KMS-11 (cell line): ENCODE results near the gene UNC93B1.

Experiments used
- H2AFZ ChIP-seq: fragments of 200-600 bp; sonication (generic); 2 replicates; pipeline ENCODE4 v1.6.1; 2016; ENCODE audit warnings: antibody characterized with exemption, mixed run types, low read depth
- H3K27ac ChIP-seq: fragments of 200-600 bp; sonication (generic); 2 replicates; pipeline ENCODE4 v1.6.1; 2016; ENCODE audit warnings: mild to moderate bottlenecking, mixed run types
- H3K27me3 ChIP-seq: fragments of 200-600 bp; sonication (generic); 2 replicates; pipeline ENCODE4 v1.6.1; 2017; ENCODE audit warnings: mild to moderate bottlenecking, low read depth, mixed run types, moderate library complexity; ENCODE audit not compliant: insufficient read depth
- H3K36me3 ChIP-seq: fragments of 200-600 bp; sonication (generic); 2 replicates; pipeline ENCODE4 v1.6.1; 2017; ENCODE audit warnings: mild to moderate bottlenecking, mixed run types; ENCODE audit not compliant: insufficient read depth
- H3K4me1 ChIP-seq: fragments of 200-600 bp; sonication (generic); 2 replicates; pipeline ENCODE4 v1.6.1; 2016; ENCODE audit warnings: mild to moderate bottlenecking, low read depth, mixed run types; ENCODE audit not compliant: poor library complexity, severe bottlenecking
- H3K4me2 ChIP-seq: fragments of 200-600 bp; sonication (generic); 2 replicates; pipeline ENCODE4 v1.7.0; 2016; ENCODE audit warnings: mild to moderate bottlenecking, mixed run types
- H3K4me3 ChIP-seq: fragments of 200-600 bp; sonication (generic); IDR thresholded peaks from 2 replicates; pipeline ENCODE4 v1.6.1; 2017; ENCODE audit warnings: low read depth, low read length, mixed read lengths; ENCODE audit not compliant: insufficient read depth
- H3K79me2 ChIP-seq: fragments of 200-600 bp; sonication (generic); 2 replicates; pipeline ENCODE4 v1.6.1; 2016; ENCODE audit warnings: low read depth, mixed run types; ENCODE audit not compliant: insufficient read depth
- H3K9ac ChIP-seq: fragments of 200-600 bp; sonication (generic); 2 replicates; pipeline ENCODE4 v1.6.1; 2016; ENCODE audit warnings: mild to moderate bottlenecking, mixed run types
- H4K20me1 ChIP-seq: fragments of 200-600 bp; sonication (generic); 2 replicates; pipeline ENCODE4 v1.6.1; 2016; ENCODE audit warnings: mild to moderate bottlenecking, mixed run types; ENCODE audit not compliant: insufficient read depth
- TF ChIP-seq, protein P1 (sequence below): fragments of 200-600 bp; sonication (generic); conservative IDR thresholded peaks from 2 replicates; pipeline ENCODE4 v1.6.1; 2017; ENCODE audit warnings: low read depth, mild to moderate bottlenecking, antibody characterized with exemption, low read length, moderate library complexity, mixed read lengths

Gene UNC93B1

DNA sequence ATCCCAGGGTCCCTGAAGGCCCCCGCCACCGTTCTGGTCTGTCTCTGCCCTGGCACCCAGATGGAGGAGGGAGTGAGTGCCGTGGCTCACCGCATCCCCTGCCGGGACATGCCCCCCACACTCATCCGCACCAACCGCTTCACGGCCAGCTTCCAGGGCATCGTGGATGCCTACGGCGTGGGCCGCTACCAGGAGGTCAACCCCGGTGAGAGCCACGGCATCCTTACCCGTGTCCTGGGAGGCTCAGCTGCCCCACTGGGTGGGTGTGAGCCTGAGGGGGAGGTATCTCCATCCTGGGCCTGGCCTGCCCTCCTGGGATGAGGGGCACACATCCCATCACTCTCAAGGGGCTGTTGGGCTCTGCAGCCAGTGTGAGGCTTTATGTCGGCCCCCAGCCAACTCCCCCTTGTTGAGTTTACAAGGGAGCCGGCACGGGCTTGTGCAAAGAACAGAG is 41.0 kb upstream of the UNC93B1 start:
- Histone ChIP-seq H3K79me2 (peaks cover 3% of the 10 kb centered on the region; the same call in 1 of the 2 replicates), H3K4me3 (no peak overlapping the region), H3K27me3 (no peaks in the 10 kb centered on the region), H2AFZ (no peak overlapping the region), H4K20me1 (no peaks in the 10 kb centered on the region), H3K27ac (no peak overlapping the region), H3K4me1 (peaks cover 18% of the 10 kb centered on the region), H3K4me2 (no peak overlapping the region), H3K36me3 (no peaks in the 10 kb centered on the region), H3K9ac (no peak overlapping the region)
- TF ChIP-seq, protein P1, sequence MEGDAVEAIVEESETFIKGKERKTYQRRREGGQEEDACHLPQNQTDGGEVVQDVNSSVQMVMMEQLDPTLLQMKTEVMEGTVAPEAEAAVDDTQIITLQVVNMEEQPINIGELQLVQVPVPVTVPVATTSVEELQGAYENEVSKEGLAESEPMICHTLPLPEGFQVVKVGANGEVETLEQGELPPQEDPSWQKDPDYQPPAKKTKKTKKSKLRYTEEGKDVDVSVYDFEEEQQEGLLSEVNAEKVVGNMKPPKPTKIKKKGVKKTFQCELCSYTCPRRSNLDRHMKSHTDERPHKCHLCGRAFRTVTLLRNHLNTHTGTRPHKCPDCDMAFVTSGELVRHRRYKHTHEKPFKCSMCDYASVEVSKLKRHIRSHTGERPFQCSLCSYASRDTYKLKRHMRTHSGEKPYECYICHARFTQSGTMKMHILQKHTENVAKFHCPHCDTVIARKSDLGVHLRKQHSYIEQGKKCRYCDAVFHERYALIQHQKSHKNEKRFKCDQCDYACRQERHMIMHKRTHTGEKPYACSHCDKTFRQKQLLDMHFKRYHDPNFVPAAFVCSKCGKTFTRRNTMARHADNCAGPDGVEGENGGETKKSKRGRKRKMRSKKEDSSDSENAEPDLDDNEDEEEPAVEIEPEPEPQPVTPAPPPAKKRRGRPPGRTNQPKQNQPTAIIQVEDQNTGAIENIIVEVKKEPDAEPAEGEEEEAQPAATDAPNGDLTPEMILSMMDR, result no peak

DNA sequence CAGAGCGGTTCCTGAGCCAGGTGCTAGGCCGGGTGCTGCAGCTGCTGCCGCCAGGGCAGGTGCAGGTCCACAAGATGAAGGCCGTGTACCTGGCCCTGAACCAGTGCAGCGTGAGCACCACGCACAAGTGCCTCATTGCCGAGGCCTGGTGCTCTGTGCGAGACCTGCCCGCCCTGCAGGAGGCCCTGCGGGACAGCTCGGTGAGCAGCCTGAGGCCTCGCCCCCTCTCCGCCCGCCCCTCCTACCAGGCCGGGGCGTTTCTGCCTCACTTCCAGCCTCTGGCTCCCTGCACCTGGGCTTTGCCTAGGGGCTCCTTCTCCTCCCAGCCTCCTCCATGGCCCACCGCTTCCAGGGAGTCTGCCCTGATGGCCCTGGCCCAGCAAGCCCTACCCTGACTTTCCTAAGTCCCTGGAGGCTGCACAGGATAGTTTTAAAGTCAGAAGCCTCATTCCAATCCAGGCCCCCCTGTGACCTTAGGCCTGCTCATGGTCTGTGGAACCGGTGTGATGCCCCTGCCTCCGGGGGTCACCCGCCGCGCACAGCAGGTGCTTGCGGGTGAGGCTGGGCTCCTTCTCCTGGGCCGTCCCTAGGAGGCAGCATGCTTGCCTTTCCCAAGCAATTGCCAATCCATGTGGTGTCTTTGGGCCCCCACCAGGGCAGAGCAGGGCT is 40.4 kb upstream of the UNC93B1 start:
- Histone ChIP-seq H4K20me1 (no peaks in the 10 kb centered on the region), H3K4me3 (no peak overlapping the region), H3K79me2 (peaks cover 10% of the 10 kb centered on the region; the same call in 1 of the 2 replicates), H3K9ac (no peak overlapping the region), H2AFZ (no peak overlapping the region), H3K36me3 (no peaks in the 10 kb centered on the region), H3K27me3 (no peaks in the 10 kb centered on the region), H3K4me2 (no peak overlapping the region), H3K27ac (no peak overlapping the region), H3K4me1 (peaks cover 23% of the 10 kb centered on the region)
- TF ChIP-seq, protein P1, result no peak

DNA sequence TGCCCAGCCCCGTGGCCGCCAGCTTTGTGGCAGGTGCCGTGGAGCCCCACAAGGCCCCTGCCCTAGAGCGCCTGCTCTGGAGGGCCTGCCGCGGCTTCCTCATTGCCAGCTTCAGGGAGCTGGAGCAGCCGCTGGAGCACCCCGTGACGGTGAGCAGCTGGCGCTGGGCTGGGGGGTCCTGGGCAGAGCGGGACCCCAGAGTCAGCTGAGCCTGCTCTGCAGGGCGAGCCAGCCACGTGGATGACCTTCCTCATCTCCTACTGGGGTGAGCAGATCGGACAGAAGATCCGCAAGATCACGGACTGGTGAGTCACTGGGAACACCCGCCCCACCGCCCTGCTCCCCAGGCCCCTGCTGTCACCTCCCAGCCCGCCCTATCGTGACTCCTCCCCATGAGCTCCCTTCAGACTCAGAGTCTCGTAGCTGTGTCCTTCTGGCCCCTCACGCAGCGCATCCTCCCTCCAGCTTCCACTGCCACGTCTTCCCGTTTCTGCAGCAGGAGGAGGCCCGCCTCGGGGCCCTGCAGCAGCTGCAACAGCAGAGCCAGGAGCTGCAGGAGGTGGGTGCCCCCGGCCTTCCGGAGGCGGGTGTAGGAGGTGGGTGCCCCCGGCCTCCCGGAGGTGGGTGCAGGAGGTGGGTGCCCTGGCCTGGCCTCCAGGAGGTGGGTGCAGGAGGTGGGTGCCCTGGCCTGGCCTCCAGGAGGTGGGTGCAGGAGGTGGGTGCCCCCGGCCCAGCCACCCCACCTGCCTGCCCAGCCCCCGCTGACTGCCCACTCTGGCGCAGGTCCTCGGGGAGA is 39.6 kb upstream of the UNC93B1 start:
- TF ChIP-seq, protein P1, result no peak
- H3K27ac ChIP-seq, result no peak overlapping the region

DNA sequence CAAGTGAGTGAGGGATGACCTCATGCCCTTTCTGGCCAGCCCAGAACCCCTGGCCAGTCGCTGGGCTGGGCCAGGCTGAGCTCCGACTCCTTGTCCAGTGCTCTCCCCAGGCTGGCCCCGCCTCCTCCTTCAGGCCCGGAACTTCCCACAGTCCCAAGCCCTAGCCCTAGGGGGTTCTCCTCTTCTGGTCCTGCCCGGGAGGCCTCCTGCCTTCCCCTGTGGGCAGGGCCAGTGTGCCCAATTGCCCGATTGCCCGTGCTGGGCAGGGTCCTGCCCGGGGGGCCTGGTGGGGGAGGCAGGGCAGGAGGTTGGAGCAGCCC is 39.1 kb upstream of the UNC93B1 start:
- Histone ChIP-seq H3K79me2 (peaks cover 12% of the 10 kb centered on the region; the same call in 1 of the 2 replicates), H3K9ac (no peak overlapping the region), H3K4me2 (no peak overlapping the region), H4K20me1 (no peaks in the 10 kb centered on the region), H3K4me1 (peaks cover 32% of the 10 kb centered on the region), H3K27ac (no peak overlapping the region), H3K4me3 (no peak overlapping the region), H2AFZ (no peak overlapping the region), H3K27me3 (no peaks in the 10 kb centered on the region), H3K36me3 (no peaks in the 10 kb centered on the region)
- TF ChIP-seq, protein P1, result no peak

More for the DNA sequence above, 39.6 kb upstream of the UNC93B1 start:
- H3K36me3 ChIP-seq, result no peaks in the 10 kb centered on the region
- peaks cover 27% of the 10 kb centered on the region for H3K4me1 ChIP-seq
- peaks cover 12% of the 10 kb centered on the region; the same call in 1 of the 2 replicates for H3K79me2 ChIP-seq
- H4K20me1 ChIP-seq, result no peaks in the 10 kb centered on the region
- H2AFZ ChIP-seq, result no peak overlapping the region
- H3K9ac ChIP-seq, result no peak overlapping the region
- H3K4me2 ChIP-seq, result no peak overlapping the region
- H3K4me3 ChIP-seq, result no peak overlapping the region
- H3K27me3 ChIP-seq, result no peaks in the 10 kb centered on the region
